HG03108 (cell line): ENCODE measurements around the gene FARSB.
"Not testable (repeated sequence)": the region's sequence is repeated elsewhere in the genome, so short reads cannot be mapped to it uniquely, and the experiment has no call there.

Experiments used
- ATAC-seq: cut with Tn5 transposase; IDR thresholded peaks from one replicate; pipeline ENCODE4 v1.9.1; 2021; ENCODE audit warnings: moderate library complexity; ENCODE audit not compliant: unreplicated experiment

The FARSB gene

DNA sequence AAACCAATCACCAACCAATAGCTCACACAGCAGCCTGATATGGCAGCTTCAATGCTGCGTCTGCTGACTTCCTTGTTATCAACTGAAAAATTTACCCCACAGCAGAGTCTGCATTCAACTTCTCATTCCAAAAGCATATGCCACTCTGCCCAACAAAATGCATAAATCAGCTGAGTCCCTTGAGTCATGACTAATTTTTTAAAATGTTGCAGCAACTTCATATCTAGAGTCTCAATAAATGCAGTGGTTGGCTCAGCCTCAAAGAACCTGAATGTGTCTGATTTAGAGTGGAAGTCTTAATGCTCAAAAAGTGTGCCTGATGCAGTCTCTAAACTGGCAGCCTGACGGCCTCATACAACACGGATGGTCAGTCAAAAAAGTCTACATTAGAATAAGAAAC is 46.5 kb downstream of the FARSB start:
- ATAC-seq: no peak

DNA sequence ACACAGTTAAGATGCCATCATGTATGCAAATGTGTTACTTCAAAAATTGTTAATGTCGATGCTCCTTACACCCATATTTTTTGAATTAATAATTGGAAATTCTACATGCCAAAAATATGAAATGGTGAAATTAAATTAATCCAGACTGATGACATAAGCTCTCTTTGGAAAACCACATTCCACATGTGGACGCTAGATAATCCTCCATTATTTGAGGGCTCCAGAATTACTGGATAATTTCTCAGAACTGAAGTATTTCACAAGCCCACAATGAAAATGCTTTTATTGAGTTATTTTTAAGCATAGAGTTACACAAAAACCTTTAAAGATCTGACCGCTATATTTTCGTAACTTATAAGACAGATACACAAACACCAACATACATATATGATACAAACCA is 47.8 kb downstream of the FARSB start:
- no peak for ATAC-seq

DNA sequence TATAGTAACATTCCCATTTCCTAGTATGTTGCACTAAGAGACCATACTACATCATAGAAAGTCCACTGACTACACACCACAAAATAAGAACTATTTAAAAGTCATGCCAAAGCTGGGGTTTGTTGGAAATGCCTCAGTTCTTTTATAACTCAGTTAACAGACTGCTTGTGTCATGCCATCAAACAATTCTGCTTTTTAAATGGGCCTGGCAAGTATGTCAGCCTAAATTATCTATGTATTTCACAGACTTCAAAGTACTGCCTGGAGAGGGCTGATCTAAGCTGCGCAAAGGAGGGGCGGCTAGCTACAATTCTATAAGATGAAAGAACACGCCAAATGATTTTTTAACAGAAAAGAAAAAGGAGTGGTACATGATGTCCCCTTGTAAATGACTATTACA is 49.6 kb downstream of the FARSB start:
- ATAC-seq: no peak

DNA sequence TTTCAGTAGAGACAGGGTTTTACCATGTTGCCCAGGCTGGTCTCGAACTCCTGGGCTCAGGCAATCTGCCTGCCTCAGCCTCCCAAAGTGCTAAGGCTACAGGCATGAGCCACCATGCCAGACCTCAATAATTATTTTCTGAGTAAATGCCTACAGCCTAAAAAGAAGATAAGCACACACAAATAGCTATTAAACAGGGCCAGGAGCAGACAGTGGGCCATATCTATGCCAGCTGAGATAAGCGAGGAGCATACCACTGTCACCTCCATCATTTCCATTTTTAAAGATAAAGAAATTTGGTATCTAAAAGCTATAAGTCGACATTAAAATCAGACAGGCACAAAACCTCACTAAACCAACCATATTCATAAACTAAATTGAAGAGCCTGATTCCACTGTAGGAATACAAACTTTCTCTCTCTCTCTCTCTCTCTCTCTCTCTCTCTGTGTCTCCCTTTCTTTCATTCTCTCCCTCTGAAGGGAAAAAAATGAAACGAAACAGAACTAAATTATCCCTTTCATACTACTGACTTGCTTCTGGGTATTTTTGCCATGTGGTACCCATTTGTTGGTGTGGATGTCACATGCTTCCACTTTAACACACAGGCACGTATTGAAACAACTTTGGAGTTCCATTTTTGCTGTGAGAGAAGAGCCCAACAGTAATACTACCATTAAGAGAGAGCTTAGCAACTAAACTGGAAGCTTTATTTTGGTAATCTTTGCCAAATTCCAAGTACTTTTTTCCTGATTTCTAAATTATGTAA is 51.0 kb downstream of the FARSB start:
- no peak for ATAC-seq

DNA sequence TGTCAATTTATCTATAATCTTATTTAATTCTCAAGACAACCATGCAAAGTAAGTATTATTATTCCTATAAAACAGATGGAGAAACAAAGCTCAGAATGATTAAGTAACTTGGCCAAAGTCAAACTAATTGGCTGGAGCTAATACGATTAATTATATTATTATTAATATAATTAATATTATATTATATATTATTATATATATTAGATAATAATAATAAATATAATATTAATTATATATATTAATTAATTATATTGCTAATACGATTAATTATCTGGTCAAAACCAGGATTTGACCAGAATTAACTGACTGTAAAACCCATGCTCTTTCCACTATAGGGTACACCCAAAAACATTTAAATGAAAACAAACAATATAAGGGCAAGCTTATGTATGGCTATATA is 52.4 kb downstream of the FARSB start:
- ATAC-seq: no peak

DNA sequence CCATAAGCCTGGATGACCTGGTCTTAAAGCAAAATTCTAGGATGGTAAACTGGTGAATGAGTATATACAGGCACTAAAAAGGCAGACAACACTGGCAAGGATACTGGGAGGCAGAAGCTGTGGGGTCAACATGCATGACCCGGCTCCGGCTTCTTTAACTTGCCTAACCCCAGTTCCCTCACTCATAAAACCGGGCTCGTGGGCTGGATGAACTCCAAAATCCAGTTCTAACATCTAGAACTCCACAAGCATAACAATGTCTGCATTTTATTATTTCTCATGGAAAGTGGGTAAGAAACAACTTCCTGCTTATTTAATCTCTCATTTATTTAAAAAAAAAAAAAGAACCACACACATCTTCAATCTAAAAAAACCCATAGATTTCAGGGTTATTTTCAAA is 57.3 kb downstream of the FARSB start:
- no peak for ATAC-seq

DNA sequence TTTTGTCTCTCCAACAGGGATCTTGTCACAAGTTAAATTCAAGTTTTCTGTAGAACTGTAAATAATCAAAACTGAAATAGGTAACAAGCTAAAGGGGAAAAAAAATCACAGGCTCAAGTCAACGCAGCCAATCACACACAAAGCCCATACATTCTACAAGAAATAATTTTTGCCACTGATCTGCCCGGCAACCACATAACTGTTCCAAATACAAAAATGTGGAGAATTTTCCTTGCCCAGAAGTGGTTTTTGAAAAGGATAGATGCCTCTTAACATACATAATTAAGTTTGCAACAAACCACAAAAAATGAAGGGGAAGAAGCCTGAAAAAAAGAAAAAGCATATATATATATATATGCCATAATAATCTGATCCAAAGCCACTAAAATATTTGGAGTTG is 60.3 kb downstream of the FARSB start:
- no peak for ATAC-seq

DNA sequence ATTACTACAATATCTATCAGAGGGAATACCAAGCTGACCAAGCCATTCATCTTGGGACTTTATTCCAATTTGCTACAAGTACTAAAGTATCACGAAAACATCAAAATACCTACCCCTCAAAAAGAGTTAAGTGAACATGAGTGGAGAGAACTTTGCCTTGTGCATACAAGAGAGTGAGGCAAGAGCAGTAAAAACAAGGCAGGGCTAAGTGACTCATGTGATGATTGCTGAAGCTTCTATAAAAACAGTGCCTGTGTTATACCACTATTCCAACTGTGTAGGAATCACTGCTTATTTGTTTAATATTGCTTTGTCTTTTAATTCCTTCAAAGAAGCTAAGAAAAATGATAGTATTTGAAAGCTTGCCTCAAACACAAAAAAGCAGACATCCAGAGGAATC is 61.2 kb downstream of the FARSB start:
- no peak for ATAC-seq

DNA sequence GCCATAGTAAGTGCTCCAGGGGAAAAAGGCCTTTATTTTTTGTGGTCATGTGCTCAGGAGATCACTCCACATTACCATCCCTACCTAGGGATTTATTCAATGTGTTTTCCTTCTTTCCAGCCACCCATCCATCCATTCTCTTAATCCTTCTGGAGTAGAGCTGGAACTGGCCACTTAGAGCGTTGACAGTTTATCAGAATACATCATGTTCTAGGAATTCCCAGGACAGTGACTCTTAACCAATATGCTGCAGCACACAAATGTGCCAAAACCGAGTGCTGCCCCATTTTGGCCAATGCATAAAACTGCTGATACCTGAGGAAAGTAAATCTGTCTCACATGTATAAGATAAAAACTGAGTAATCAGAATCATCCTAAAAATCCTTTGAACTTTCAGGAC is 63.7 kb downstream of the FARSB start:
- ATAC-seq: no peak

DNA sequence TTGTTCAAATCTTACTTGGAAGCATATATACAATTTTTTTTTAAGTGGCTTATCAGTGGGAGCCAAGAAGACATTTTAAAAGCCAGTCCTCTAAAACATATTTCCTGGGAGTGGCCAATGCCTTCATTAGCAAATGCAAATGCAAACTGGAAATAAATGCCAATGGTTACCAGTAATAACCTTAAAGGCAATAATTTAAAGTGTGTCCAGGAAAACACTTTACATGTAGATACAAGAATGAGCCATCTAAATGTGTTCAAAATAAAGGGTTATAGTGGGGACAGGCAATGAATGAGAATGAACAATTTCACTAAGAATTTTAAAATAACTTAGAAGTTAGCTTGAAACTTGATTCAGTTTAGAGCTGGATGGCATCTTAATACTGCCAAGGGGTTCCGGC is 64.2 kb downstream of the FARSB start:
- no peak for ATAC-seq

DNA sequence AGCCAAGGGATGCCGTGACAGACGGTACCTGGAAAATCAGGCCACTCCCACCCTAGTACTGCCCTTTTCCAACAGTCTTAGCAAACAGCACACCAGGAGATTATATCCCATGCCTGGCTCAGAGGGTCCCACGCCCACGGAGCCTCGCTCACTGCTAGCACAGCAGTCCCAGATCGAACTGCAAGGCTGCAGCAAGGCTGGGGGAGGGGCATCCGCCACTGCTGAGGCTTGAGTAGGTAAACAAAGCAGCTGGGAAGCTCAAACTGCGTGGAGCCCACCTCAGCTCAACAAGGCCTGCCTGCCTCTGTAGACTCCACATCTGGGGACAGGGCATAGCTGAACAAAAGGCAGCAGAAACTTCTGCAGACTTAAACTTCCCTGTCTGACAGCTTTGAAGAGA is 71.3 kb downstream of the FARSB start:
- ATAC-seq: not testable (repeated sequence)

DNA sequence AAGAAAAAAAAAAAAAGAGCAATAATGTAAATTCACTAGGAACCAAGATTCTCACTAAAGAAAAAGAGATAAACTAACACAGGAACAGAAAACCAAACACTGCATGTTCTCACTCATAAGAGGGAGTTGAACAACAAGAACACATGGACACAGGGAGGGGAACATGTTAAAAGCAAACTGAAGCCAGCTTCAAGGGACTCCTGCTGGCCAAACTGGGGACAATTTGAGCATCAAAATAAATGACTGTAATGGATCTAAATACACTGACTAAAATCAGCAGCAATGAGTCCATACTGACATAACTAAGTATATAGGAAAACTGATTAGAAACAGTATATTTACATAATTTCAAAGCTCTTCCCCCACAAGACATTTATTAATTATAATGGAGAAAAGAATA is 73.0 kb downstream of the FARSB start:
- ATAC-seq: no peak

DNA sequence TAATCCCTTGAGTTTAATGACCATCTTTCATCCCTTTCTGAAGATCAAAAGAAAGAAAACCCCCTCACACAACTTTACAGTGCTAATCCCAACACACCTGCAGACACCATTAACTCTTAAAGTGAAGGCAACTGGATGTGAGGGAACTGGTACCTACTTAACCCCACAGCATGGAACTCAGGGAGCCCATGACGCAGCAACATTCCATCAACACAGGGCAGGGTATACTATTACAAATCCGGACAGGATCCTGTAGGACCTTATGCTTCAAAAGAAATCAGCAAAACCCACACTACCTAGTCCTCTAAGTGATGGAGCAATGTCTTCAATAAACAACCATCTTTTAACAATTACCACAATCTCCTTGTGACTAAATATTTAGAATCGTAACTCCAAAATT is 78.6 kb downstream of the FARSB start:
- ATAC-seq: no peak

DNA sequence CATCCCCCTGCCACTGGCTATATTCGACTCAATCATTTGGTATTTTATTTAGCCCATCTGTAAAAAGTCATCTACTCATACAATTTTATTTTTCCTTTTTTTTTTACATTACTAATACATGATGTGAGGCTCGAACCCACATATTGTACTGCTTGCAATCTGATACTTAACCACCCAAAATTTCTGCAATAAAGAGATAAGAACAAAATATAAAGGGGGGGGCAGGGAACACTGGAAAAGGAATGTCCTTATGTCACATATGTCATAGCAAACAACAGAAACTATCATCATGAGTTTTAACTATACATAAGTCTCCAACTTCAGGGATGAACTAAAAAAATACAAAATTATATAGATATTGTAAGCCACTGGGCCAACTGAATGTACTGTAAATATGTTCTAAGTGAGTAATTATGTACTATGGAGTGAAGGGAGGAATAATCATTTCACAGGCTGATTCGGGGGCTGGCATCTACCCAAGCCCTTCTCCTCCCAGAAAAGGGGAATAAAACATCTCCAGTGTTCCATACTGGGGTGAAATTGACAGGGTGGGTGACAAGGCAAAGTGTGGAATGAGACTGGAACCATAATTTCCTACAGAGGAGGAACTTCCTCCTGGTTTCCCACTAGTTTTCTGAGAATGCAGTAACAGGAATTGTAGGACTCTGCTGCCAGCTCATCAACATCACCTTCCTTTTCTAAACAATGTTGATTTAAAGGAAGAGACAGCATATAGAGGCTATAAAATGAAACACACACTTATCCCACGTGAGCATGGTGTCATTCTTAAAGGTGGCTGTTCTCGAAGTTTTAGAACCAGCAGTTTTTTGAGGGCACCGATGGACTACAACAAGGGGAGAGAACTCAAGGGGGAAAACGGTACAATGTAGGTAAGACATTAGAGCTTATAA is 79.5 kb downstream of the FARSB start:
- ATAC-seq: no peak

DNA sequence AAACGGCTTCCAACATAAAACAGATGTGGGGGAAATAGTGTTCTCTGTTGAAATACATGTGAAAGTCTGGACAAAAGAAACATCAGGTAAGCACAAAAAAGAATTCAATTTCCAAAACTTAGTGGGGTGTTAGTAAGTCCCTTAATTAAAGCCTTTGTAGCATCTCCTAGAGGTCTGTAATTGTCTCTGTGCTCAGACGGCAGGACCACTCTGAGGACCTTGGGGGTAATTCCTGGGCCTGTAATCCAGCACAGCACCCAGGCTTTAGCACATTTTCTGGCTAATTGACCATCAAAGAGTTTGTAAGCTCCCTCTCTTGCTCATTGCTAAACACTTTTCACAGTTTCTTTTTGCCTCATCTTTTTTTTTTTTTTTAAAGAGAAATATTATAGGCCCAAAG is 80.3 kb downstream of the FARSB start:
- ATAC-seq: no peak

DNA sequence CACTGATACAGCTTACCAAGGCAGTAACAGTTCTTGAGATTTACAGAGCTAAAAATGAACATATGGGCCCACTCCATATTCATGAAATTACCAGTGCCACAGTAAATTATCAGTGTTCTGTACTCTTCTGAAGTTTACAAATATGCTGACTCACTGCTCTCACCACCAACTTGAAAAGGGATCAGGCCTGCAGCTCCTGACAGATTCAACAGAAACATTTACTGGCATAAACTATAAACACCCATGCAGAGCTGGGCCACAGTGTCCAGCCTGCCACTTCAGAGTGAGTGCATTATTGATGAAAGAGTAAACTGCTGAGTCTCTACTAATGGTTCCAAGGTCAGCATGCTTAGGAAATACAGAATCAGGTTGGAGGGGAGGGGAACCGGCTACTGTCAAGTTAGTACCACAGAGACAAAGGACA is 83.1 kb downstream of the FARSB start:
- ATAC-seq: no peak

DNA sequence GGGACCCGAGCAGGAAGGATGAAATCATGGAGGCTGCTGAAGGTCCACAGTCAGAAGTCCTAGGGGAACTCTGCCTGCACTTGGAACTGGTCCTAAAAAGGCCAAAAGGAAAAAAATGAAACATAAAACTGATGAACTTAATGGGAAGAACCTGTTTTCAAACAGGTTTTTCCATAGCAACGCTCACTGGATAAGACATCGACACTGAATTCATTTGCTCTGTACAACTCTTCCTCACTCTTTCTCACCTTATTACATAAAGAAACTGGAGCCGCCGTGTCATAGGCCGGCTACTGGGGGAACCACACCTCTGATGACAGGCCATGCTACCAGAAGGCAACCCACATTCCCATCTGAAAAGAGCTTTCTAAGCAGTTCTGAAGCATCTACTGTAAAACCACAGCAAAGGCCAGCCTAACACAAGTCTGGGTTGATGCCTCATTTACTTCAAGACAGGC is 83.6 kb downstream of the FARSB start:
- ATAC-seq: no peak

DNA sequence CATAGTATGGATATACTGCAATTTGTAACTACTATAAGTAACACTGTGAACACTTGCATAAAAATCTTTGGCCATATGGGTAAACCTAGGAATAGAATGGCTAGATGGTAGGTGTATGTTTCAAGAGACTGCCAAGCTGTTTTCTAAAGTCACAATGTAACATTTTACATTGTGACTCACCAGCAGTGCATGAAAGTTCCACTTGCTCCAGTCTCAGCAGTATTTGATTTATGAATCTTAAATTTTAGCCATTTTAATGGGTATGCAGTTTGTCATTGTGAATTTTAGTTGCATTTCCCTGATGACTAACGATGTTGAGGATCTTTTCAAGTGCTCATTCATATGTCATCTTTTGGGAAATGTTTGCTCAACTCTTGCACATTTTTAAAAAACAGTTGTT is 86.1 kb downstream of the FARSB start:
- ATAC-seq: no peak

DNA sequence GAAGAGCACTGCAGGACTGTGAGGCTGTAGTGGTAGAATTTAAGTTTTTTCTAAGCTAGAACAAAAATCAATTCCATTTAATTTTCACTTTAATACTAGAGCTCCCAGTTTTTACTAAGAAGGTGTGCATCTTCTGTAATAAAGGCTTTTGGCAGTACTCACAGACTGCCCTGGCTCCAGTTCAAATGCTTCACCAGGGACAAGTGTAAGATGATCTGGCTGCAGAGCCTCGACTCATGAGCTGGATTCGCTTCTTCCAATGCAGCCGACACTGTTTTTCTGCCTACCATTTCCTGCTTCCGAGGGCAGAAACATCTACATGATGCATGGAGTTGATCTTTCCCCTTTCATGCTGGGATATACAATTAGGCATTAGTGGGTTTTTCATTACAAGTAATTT is 87.0 kb downstream of the FARSB start:
- ATAC-seq: no peak

DNA sequence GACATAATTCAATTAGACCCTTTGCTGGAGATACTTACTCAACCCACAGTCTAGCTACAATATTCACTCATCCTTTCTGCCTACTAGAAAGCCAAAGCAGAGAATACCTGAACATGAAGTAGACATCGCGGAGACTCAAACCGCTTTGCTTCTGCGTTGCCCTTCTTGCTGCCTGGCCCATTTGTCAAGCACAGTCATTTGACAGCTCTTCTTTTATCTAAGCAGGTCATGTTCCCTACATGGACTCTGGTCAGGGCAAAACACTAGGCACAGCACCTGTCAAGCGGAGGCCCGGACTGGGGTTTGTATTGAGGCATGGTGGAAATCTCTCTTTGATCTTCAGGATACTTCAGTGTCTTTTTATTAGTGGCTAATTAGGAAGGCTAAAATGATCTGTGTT is 89.7 kb downstream of the FARSB start:
- no peak for ATAC-seq

DNA sequence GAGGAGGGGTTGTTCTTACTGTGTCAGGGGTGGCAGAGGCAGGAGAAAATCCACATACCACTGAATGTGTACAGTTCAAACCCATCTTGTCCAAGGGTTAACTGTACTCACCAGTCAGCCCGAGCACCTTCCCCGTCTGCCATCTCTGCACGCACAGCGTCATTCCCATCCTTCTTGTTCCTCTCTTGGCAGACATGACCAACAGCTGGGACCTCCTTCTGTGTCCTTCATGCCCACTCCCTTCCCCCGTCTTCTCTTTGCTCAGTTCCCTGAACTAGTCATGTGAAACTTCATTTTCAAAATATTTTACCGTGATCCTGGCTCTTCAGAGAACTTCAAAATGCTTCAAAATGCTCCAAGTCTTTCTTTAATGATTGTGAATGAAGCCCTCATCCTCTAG is 92.0 kb downstream of the FARSB start:
- ATAC-seq: no peak

DNA sequence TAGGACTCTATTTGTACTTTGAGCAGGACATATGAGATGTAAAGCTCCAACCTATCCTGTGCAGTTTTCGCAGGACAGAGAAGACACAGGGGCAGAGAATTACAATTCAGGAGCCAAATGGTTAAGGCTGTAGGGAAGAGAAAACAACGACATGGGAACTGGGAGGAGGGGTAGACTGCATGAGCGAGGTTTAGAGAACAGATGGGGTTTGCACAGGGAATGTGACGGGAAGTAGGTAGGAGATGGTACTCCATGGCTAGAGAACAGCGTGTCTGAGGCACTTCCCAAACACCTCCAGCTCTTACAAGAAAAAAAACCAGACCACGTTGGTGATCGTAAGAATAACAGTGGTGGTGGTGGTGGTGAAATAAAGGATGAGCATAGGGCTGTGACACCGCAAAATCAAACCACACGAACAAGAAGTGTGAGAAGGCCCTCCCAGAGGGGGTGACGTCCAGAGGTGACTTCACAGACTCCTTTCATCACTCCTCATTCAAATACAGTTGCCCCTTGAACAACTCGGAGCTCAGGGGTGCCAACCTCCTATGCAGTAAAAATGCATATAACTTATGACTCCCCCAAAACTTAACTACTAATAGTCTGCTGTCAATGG is 92.7 kb downstream of the FARSB start:
- ATAC-seq: no peak
